GM13976 (cell line): Measurements from ENCODE around the gene PTMA.

Experiments used
- DNase-seq: peaks from one replicate; pipeline ENCODE4 v3.0.0; 2012; ENCODE audit warnings: low spot score
- CTCF ChIP-seq: IDR thresholded peaks from 2 replicates; pipeline ENCODE4 v1.5.1; 2012; ENCODE audit warnings: borderline replicate concordance, mild to moderate bottlenecking; ENCODE audit not compliant: insufficient read depth; ENCODE audit errors: extremely low read depth, missing control alignments, control extremely low read depth
- in situ Hi-C: fragments of 300-500 bp; cut with MboI; formaldehyde crosslinking; loops from one replicate; pipeline ENCODE4 v1.12.0; 2022; ENCODE audit warnings: low sequenced_read_pairs, mixed read lengths, inconsistent platforms; ENCODE audit not compliant: unreplicated experiment

The PTMA gene

GRCh38 chr2:231668981-231669380 is 39.3 kb upstream of the PTMA start:
- in situ Hi-C loops: no loop called here

GRCh38 chr2:231671270-231672050 is 36.9 kb upstream of the PTMA start:
- in situ Hi-C loops: loop anchor here (10.0 kb wide), 1 partner anchor 57 kb away; no protein-coding TSS in a partner anchor
- TF ChIP-seq CTCF: no peak
- DNase-seq: peak; percentile 72

More at GRCh38 chr2:231668981-231669380, 39.3 kb upstream of the PTMA start:
- no peak for TF ChIP-seq CTCF
- DNase-seq: no peak

- peak; percentile 47 for TF ChIP-seq CTCF
- DNase-seq: peak; percentile 84
- in situ Hi-C loops: loop anchor here (10.0 kb wide), 1 partner anchor 58 kb away; no protein-coding TSS in a partner anchor
These were observed 35.5 kb upstream of the PTMA start for GRCh38 chr2:231672617-231673347.

- no peak for DNase-seq
- in situ Hi-C loops: loop anchor here (10.0 kb wide), 1 partner anchor 59 kb away; no protein-coding TSS in a partner anchor
- no peak for TF ChIP-seq CTCF
These were observed 35.0 kb upstream of the PTMA start for GRCh38 chr2:231673348-231673770.

GRCh38 chr2:231674587-231675338 is 33.6 kb upstream of the PTMA start:
- in situ Hi-C loops: loop anchor here (10.0 kb wide), 1 partner anchor 60 kb away; no protein-coding TSS in a partner anchor
- peak; percentile 87 for TF ChIP-seq CTCF
- peak; percentile 77 for DNase-seq

- TF ChIP-seq CTCF: no peak
- in situ Hi-C loops: loop anchor here (10.0 kb wide), 1 partner anchor 61 kb away; no protein-coding TSS in a partner anchor
- no peak for DNase-seq
These were observed 32.1 kb upstream of the PTMA start for GRCh38 chr2:231676243-231676642.
